Embryonic facial prominence (tissue), 1 donor: ENCODE results near the gene DIP2A.
"Not testable (repeated sequence)": the region's sequence is repeated elsewhere in the genome, so short reads cannot be mapped to it uniquely, and the experiment has no call there.

Source experiments
- DNase-seq: peaks from one replicate; pipeline ENCODE4 v3.0.0-alpha.2; 2016; ENCODE audit errors: extremely low spot score

The DIP2A gene

DNA sequence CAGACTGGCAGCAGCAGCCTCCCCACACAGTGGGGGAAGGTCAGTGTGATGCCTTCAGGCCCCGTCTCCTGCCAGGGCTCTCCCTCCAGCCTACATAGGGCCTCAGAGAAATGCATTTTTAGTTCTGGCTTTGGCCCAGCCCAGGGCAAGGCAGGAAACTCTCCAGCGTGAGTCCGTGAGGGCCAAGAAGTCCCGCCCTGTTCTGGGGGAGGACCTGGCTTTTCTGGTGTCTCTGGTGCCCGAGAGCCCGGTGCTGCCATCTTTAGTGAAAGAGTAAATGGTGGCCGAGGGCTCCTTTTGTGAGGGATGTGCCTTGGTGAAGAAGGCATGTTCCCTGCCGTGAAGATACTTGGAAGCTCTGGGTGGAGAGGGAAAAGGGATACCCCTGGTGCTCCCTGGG, 14.8 kb upstream of the DIP2A start:
- no peak for DNase-seq

GRCh38 chr21:46448108-46448507, 10.6 kb upstream of the DIP2A start:
- no peak for DNase-seq

GRCh38 chr21:46448855-46449254, 9.8 kb upstream of the DIP2A start:
- DNase-seq = not testable (repeated sequence)

- DNase-seq = no peak
Measured at GRCh38 chr21:46452710-46453109, 6.0 kb upstream of the DIP2A start.

DNA sequence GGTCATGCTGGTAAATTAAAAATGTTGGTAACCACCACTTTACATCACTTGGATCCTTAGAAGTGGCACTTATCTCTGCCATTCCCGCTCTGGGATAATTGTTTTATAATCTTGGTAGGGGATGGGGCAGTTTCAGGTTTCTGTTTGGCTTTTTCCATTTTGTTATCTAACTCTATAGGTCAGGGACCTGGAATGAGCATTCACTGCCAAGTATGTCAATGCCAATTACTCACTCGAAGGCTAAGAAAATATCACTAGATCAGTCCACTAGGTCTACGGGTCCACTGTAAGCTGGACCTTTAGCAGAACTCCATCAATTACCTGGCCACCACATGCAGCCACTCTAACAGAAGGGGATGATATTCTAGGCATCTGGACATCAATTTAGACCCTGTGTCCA, 4.5 kb upstream of the DIP2A start:
- no peak for DNase-seq

- no peak for DNase-seq
Measured at GRCh38 chr21:46454634-46455390, 3.9 kb upstream of the DIP2A start.

- no peak for DNase-seq
Measured at GRCh38 chr21:46455575-46456385, 2.9 kb upstream of the DIP2A start.

- DNase-seq = no peak
Measured at GRCh38 chr21:46456750-46457149, 1.9 kb upstream of the DIP2A start.

DNA sequence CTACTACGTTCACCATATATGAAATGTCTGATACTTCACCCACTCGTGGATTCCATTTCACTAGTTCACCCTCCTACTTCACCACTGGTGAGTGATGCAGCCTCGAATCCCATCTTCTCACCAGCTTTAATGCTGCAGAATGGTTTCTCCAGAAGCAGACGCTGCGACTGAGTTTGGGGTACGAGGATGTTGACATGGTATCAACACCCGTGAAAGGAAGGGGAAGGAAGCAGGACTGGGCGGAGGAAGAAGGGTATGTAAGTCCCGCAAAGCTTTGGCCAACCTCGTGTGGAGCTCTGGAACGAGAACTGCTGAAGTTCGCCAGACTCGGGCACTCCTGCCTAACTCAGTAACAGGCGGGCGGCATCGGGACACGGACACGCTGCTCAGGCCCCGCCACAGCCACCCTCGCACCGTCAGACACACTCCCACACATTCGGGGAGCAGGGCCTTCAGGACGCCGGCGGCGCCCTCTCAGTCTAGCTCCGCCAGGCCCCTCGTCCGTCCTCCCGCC, 833 bp upstream of the DIP2A start:
- DNase-seq = no peak

DNA sequence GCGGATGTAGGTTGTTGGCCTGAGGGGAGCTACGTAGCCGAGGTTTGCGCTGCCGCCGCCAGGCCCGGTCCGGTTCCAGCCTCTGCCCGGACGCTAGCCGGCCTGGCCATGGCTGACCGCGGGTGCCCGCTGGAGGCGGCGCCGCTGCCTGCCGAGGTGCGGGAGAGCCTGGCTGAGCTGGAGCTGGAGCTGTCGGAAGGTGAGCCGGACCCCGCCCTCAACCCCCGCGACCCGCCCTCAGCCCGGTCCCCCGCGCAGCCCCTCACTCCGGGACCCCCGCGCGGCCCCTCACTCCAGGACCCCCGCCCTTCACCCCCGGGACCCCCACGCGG, 299 bp downstream of the DIP2A start:
- DNase-seq = no peak

DNA sequence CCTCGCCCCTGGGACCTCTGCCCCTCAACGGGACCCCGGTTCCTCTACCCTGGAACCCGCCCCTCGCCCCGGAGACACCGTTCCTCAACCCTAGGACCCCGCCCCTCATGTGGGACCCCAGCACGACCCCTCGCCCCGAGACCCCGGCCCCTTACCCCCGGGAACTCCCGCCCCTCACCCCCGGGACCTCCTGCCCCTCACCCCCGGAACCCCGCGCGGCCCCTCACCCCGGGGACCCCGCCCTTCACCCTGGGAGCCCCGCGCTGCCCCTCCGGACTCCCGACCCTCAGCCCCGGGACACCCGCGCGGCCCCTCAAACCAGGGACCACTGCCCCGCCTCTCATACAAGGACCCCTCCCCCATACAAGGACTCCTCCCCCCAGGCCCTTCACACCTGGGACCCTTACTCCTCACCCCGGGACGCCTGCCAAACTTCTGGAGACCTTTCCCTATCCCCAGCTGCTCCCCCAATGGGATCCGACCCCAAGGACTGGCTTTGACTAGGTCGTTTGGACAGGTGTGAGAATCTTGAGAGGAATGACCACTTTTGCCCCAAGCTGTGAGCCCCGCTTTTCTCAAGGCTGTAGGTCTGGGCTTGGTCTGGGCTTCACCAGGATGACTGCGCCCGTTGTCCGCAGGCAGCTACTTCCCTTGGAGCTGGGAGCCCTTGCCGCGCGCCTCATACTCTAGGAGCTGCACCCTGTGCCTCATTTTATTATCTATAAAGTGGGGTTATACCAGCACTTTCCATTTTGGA, 843 bp downstream of the DIP2A start:
- DNase-seq = no peak

GRCh38 chr21:46461909-46462308, 3.2 kb downstream of the DIP2A start:
- DNase-seq = no peak

- not testable (repeated sequence) for DNase-seq
Measured at GRCh38 chr21:46465153-46465552, 6.5 kb downstream of the DIP2A start.

DNA sequence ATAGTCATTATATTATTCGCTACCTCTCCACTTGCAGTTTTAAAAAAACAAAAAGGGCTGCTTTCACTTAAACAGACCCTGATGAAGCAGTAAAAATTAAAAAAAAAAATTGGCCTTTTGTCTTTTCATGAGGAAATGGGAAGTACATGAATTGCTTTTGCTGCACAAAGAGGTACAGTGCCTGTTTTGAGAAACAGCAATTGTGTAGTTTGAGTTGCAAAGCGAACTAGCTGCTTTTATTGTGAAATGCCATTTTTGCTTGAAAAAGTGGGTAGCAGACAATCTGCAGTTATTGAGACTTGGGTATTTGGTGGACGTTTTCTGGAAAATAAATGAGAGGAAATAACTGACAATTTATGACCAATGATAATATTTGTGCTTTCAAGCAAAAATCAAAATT, 7.0 kb downstream of the DIP2A start:
- no peak for DNase-seq

DNA sequence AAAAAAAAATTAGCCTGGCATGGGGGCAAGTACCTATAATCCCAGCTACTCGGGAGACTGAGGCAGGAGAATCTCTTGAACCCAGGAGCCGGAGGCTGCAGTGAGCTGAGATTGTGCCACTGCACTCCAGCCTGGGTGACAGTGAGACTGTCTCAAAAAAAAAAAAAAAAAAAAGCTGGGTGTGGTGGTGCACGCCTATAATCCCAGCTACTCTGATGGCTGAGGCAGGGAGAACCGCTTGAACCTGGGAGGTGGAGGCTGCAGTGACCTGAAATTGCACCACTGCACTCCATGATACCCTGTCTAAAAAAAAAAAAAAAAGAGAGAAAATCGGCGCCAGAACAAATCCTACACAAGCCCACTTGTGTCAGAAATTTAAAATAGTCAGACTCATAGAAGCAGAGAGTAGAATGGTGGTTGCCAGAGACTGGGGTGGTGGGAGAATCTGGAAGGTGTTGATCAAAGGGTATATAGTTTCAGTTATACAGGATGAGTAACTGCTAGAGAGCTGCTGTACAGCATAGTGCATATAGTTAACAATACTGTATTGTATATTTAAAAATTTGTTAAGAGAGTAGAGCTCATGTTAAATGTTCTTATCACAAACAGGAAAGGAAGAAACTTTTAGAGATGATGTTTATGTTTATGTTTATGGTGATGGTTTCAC, 9.6 kb downstream of the DIP2A start:
- no peak for DNase-seq

GRCh38 chr21:46469275-46469674, 10.6 kb downstream of the DIP2A start:
- no peak for DNase-seq

DNA sequence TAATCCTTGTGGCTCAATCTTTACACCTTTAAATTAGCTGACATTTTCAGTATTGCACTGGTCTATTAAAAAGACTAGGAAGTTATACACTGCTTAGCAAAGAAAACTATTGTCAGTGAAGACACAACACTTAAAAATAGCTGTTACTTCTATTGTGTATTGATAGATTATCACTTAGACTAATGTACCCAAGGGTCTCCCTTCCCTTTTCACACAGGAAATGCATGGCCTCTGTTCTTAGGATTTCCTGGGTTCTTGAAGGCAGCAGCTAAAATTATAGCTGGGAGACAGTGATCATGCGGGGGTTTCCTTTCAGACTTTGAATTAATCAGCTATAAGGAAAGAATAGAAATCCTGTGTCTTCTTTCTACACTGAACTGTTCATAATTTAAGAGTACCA, 12.8 kb downstream of the DIP2A start:
- DNase-seq = no peak

DNA sequence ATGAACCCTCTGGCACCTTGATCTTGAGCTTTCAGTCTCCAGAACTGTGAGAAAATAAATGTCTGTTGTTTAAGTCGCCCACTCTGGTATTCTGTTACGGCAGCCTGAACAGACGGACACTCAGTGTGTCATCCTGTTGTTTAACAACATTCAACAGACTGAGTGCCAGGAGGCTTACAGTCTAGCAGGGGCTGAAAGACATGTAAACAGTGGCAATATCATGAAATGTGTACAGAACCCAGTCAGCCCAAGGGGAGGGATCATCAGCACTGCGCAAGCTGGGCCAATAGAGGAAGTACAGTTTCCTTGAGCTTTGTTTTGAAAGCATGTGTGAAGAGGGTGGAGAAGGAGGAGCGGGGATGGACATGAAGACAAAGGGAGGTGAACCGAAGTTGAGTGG, 13.6 kb downstream of the DIP2A start:
- no peak for DNase-seq

- no peak for DNase-seq
Measured at GRCh38 chr21:46474382-46474781, 15.7 kb downstream of the DIP2A start.

- DNase-seq = no peak
Measured at GRCh38 chr21:46475296-46475695, 16.6 kb downstream of the DIP2A start.

DNA sequence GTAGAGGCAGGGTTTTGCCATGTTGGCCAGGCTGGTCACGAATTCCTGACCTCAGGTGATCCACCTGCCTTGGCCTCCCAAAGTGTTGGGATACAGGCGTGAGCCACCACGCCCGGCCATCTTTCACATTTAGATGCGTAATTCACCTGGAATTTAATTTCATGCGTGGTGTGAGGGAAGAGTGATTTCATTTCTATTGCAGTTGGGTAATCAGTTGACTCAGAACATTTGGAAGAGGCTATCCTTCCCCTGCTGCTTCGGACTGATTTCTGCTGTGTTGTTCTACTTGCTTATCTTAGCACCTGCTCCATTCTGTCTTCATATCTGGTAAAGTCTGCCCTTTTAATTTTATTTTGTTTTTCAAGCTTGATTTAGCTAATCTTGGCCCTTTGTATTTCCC, 19.1 kb downstream of the DIP2A start:
- no peak for DNase-seq

DNA sequence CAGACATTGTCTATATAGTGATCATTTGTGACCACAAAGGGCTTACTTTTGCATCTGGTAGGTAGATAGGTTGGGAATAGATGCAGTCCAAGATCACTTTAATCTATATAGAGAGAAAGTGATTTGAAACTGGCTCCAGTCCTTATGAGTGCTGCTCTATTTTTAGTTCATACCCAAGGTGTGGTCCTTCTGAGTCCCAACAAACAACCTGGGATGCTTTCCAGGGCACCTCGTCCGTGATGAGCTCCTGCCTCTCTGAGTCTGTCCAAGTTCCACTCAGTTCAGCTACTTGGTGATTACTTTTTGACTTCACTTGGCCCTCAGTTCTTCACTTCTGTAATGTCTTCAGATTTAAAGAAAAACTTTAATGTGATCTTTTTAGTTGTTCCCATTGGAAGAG, 20.2 kb downstream of the DIP2A start:
- no peak for DNase-seq
